ENCODE data around the gene BLVRB. TPM values are rescaled to one million over a fixed set of nuclear protein-coding genes. Genes with fewer than 3 reads are reported as not detected.

Gene BLVRB
- total RNA-seq, 1 experiment from 2014 or later: 113 TPM

DNA sequence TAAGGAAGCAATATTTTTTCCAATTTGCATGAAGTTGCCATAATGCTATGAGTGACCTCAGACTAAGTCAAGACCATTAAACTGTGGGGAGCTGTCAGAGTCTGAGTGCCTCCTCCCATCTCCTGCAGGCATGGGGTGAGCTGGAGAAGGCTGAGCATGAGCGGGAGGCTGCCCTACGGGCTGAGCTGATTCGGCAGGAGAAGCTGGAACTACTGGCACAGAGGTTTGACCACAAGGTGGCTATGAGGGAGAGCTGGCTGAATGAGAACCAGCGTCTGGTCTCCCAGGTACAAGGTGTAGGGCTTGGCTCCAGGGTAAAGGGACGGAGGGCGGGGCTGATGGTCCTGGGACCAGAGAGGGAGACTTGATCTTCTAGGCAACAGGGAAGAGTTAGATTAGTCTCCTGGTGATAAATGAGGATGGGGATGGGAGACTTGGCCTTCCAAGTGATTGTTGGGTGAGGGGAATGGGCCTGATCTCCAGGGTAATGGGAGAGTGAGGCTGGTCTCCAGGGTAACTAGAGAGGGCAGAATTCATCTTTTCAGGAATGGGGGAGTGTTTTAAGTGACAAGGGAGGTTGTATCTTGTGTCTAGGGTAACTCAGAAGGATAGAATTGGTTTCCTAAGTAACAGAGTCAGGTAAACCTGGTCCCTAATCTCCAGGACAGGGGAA, 37.2 kb upstream of the BLVRB start:
- H3K79me2 ChIP-seq (ENCODE audit: insufficient read depth, low read length): no peaks in the 10 kb centered on the region
- no peaks in the 10 kb centered on the region for H4K20me1 ChIP-seq (ENCODE audit: insufficient read depth)
- ChIA-PET POLR2A (interaction anchor here (0.9 kb wide), 1 partner anchor 38 kb away, joined by 3 read pairs; no protein-coding TSS in a partner anchor), RAD21 (ENCODE audit: low non-redundant PET in 1 of 2, low total read pairs in 2 of 2, uncharacterized antibody in 2 of 2, unreplicated experiment in 2 of 2) (interaction anchor here in 1 of 2 experiments (0.6 kb wide), 1 partner anchor 11 kb away, joined by 5 read pairs; no protein-coding TSS in a partner anchor), CTCF (interaction anchor here (0.8 to 1.2 kb wide), 4 partner anchors 18 to 100 kb away, joined by 3 to 6 read pairs (median 4); no protein-coding TSS in a partner anchor)
- BruUV-seq (replicated peaks): no TSS peak
- no peak overlapping the region for H3K27ac ChIP-seq (ENCODE audit: low read depth, low read length)
- H3K4me2 ChIP-seq (ENCODE audit: low read length): no peak overlapping the region
- intact Hi-C loops (cut with micrococcal nuclease): no loop called here
- DNase-seq (ENCODE audit: low read depth, low spot score) (peak; percentile 41), ATAC-seq (peak; percentile 99)
- H3K27me3 ChIP-seq (ENCODE audit: insufficient read depth, low read length): no peaks in the 10 kb centered on the region
- TF ChIP-seq ZBTB33 (IDR thresholded peaks at IDR 0.05; ENCODE audit: extremely low read depth, insufficient replicate concordance, low read length): no peak
- TF ChIP-seq, protein P1, sequence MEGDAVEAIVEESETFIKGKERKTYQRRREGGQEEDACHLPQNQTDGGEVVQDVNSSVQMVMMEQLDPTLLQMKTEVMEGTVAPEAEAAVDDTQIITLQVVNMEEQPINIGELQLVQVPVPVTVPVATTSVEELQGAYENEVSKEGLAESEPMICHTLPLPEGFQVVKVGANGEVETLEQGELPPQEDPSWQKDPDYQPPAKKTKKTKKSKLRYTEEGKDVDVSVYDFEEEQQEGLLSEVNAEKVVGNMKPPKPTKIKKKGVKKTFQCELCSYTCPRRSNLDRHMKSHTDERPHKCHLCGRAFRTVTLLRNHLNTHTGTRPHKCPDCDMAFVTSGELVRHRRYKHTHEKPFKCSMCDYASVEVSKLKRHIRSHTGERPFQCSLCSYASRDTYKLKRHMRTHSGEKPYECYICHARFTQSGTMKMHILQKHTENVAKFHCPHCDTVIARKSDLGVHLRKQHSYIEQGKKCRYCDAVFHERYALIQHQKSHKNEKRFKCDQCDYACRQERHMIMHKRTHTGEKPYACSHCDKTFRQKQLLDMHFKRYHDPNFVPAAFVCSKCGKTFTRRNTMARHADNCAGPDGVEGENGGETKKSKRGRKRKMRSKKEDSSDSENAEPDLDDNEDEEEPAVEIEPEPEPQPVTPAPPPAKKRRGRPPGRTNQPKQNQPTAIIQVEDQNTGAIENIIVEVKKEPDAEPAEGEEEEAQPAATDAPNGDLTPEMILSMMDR (IDR thresholded peaks at IDR 0.05 in 2 of 3, conservative IDR thresholded peaks at IDR 0.05 in 1 of 3; ENCODE audit: borderline replicate concordance in 1 of 3, insufficient read depth in 1 of 3, low read depth in 2 of 3, low read length in 2 of 3): peak; percentile 15 to 51 (median 51); a peak in 4 of 6 replicates
- peak; percentile 32; the same call in 1 of the 2 replicates for TF ChIP-seq RAD21 (IDR thresholded peaks at IDR 0.05; ENCODE audit: low read depth)
- no peak overlapping the region for H2AFZ ChIP-seq (ENCODE audit: low read depth, low read length, poor library complexity, severe bottlenecking)
- H3K36me3 ChIP-seq (ENCODE audit: control insufficient read depth in 1 of 2, insufficient read depth in 2 of 2, low read length in 2 of 2): no peaks in the 10 kb centered on the region
- no peaks in the 10 kb centered on the region for H3K9me2 ChIP-seq (ENCODE audit: insufficient read depth)
- no peak overlapping the region for H3K4me3 ChIP-seq (replicated peaks in 1 of 2; ENCODE audit: low read depth in 1 of 2, low read length in 2 of 2)
- H3K4me1 ChIP-seq (ENCODE audit: control insufficient read depth in 1 of 2, insufficient read depth in 2 of 2, low read length in 2 of 2): 0 out of 4 replicates have a peak, but pooled peaks cover 0 to 7% of the 10 kb centered on the region in 2 experiments
- H3K9ac ChIP-seq (ENCODE audit: low read length): no peak overlapping the region
- H3K9me3 ChIP-seq (ENCODE audit: control insufficient read depth in 1 of 2, insufficient read depth in 1 of 2, low read depth in 1 of 2, low read length in 2 of 2): no peaks in the 10 kb centered on the region
